Measurements from ENCODE around the gene NADSYN1. TPM values are rescaled to one million over a fixed set of nuclear protein-coding genes. Genes with fewer than 3 reads are reported as not detected.
"Not testable (repeated sequence)": the region's sequence is repeated elsewhere in the genome, so short reads cannot be mapped to it uniquely, and the experiment has no call there.

NADSYN1 gene
- total and polyA plus RNA-seq, 5 donors from 2014 or later = 35.1 to 151 (median 42.4) TPM

DNA sequence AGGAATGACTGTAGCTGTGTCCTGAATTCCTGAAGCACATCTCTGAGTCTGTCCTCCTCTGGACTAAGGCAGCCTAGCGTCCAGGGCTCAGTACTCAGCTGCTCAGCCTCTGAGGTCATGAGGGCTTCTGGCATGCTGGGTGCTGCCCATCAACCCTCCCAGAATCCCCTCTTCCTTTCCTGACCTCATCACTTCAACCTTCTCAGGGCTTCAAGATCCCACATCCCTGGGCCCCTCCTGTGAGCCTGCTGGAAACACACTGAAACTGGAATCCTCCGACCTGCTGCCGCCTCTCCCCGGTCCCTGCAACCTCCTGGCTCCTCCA lies 85.6 kb downstream of the NADSYN1 start:
- Mint-ChIP-seq H3K9me3 (peaks cover 0 to 6% (median 0%) of the 10 kb centered on the region in 7 donors), H3K4me3 (no peak overlapping the region), H3K36me3 (peaks cover 3% of the 10 kb centered on the region), H3K4me1 (no peaks in the 10 kb centered on the region), H3K27me3 (peaks cover 6% of the 10 kb centered on the region), H3K27ac (no peak overlapping the region)
- Histone ChIP-seq H3K27me3 (ENCODE audit: control insufficient read depth, insufficient read depth, low read length) (no peaks in the 10 kb centered on the region), H3K27ac (ENCODE audit: insufficient read depth, low read length, poor library complexity, severe bottlenecking) (no peak overlapping the region), H3K36me3 (ENCODE audit: control insufficient read depth, insufficient read depth, low read length) (no peaks in the 10 kb centered on the region), H3K4me3 (ENCODE audit: low read depth, low read length) (no peak overlapping the region), H3K9me3 (ENCODE audit: control insufficient read depth in 2 of 2, low read length in 2 of 2) (peaks cover 0 to 7% of the 10 kb centered on the region in 2 experiments), H3K4me1 (ENCODE audit: control insufficient read depth, insufficient read depth, low read length, poor library complexity, severe bottlenecking) (no peaks in the 10 kb centered on the region)
- ATAC-seq (ENCODE audit: low read depth in 2 of 2) = no peak
- no peak for DNase-seq

DNA sequence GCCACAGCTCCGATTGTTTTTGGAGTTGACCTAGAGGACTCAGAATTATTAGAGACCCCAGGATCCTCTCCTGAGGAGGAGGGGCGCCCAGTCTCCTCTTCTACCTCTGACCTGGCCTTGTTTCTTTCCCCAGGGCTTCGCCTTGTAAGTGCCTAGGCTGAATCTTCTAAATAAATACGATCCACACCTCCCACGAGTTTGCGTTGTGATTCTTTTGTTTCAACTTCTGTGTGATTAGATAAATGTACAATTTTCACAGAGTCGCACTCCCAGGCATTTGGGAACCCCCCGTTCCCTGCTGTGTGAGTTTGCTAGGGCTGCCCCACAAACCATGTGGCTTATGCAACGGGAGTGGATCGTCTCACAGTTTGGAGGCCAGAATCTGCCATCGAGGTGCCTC lies 86.0 kb downstream of the NADSYN1 start:
- no peaks in the 10 kb centered on the region for H3K4me1 ChIP-seq (ENCODE audit: control insufficient read depth, insufficient read depth, low read length, poor library complexity, severe bottlenecking)
- H3K27me3 ChIP-seq (ENCODE audit: control insufficient read depth, insufficient read depth, low read length) = no peaks in the 10 kb centered on the region
- ATAC-seq (ENCODE audit: low read depth in 2 of 2) = no peak
- DNase-seq = no peak
- Mint-ChIP-seq H3K27me3 (peaks cover 10% of the 10 kb centered on the region), H3K4me3 (no peak overlapping the region), H3K9me3 (peaks cover 0 to 6% (median 0%) of the 10 kb centered on the region in 7 donors), H3K4me1 (no peaks in the 10 kb centered on the region), H3K27ac (no peak overlapping the region), H3K36me3 (peaks cover 3% of the 10 kb centered on the region)
- no peaks in the 10 kb centered on the region for H3K36me3 ChIP-seq (ENCODE audit: control insufficient read depth, insufficient read depth, low read length)
- H3K27ac ChIP-seq (ENCODE audit: insufficient read depth, low read length, poor library complexity, severe bottlenecking) = no peak overlapping the region
- H3K4me3 ChIP-seq (ENCODE audit: low read depth, low read length) = no peak overlapping the region
- peaks cover 0 to 7% of the 10 kb centered on the region in 2 experiments for H3K9me3 ChIP-seq (ENCODE audit: control insufficient read depth in 2 of 2, low read length in 2 of 2)

DNA sequence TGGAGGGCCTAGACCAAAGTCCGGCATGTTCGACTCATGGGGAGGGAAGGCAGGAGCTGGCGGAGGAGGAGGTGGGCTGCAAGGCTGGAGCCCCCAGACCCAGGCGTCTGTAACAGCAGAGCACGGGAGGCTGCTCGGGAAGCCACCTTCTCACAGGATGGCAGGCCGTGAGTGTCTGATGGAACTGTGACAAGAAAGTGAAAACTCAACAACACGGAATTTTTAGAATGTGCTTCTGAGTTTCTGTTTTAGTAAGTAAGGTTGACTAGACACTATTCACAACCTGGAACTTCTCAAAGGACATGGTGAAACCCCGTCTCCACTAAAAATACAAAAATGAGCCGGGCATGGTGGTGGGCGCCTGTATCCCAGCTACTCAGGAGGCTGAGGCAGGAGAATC lies 87.0 kb downstream of the NADSYN1 start:
- DNase-seq; H3K4me3 ChIP-seq (ENCODE audit: low read depth, low read length); H3K27me3 ChIP-seq (ENCODE audit: control insufficient read depth, insufficient read depth, low read length); H3K36me3 Mint-ChIP-seq; H3K36me3 ChIP-seq (ENCODE audit: control insufficient read depth, insufficient read depth, low read length); H3K9me3 Mint-ChIP-seq; H3K27ac Mint-ChIP-seq; ATAC-seq (ENCODE audit: low read depth in 2 of 2); H3K4me1 Mint-ChIP-seq; H3K27ac ChIP-seq (ENCODE audit: insufficient read depth, low read length, poor library complexity, severe bottlenecking); H3K4me3 Mint-ChIP-seq; H3K9me3 ChIP-seq (ENCODE audit: control insufficient read depth in 2 of 2, low read length in 2 of 2); H3K4me1 ChIP-seq (ENCODE audit: control insufficient read depth, insufficient read depth, low read length, poor library complexity, severe bottlenecking): not testable (repeated sequence)
- peaks cover 15% of the 10 kb centered on the region for H3K27me3 Mint-ChIP-seq

DNA sequence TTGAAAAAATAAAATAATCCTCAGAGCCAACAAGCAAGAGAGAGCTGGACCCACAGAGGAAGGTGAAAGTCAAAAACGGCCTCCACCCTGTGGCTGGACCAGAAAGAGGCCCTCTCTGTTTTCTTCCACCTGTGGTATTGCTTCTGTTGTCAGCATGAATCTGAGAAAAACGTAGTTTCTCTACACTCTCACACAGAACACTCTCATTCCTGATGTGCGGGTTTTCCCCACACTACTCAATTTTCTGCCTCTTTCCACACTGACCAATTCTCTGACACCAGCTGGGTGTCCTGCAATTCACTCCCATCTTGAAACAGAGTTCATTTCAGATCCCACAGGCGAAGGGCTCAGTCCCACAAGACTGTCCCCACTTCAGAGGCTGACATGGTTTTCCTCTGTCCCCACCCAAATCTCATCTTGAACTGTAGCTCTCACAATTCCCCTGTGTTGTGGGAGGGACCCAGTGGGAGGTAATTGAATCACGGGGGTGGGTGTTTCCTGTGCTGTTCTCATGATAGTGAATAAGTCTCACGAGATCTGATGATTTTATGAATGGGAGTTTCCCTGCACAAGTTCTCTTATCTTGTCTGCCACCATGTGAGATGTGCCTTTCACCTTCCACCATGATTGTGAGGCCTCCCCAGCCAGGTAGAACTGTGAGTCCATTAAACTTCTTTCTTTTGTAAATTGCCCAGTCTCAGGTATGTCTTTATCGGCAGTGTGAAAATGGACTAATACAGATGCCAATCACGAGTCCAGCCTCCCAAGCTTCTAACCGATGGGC lies 87.7 kb downstream of the NADSYN1 start:
- not testable (repeated sequence) for H3K4me1 ChIP-seq (ENCODE audit: control insufficient read depth, insufficient read depth, low read length, poor library complexity, severe bottlenecking); H3K9me3 Mint-ChIP-seq; H3K4me1 Mint-ChIP-seq; ATAC-seq (ENCODE audit: low read depth in 2 of 2); H3K27me3 ChIP-seq (ENCODE audit: control insufficient read depth, insufficient read depth, low read length); H3K27ac Mint-ChIP-seq; H3K36me3 Mint-ChIP-seq; H3K4me3 ChIP-seq (ENCODE audit: low read depth, low read length); H3K4me3 Mint-ChIP-seq; H3K36me3 ChIP-seq (ENCODE audit: control insufficient read depth, insufficient read depth, low read length); H3K27ac ChIP-seq (ENCODE audit: insufficient read depth, low read length, poor library complexity, severe bottlenecking); H3K9me3 ChIP-seq (ENCODE audit: control insufficient read depth in 2 of 2, low read length in 2 of 2); DNase-seq
- H3K27me3 Mint-ChIP-seq = peaks cover 15% of the 10 kb centered on the region

DNA sequence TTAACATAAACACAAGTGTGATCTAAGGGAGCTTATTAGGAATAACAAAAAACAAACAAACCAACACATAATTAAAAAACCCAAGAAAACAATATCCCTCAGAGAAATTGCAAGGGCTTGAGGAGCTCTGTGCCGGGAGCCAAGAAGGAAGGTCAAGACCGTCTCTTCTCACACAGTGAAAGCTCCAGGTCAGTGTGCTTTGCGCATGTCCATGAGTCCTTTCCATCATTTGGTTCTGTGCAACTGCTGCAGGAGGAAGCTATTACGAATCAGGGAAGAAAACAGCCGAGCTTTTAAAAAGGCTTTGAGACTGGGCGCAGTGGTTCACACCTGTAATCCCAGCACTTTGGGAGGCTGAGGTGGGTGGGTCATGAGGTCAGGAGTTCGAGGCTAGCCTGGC lies 89.4 kb downstream of the NADSYN1 start:
- Mint-ChIP-seq H3K4me3 (no peak overlapping the region), H3K27ac (no peak overlapping the region), H3K4me1 (no peaks in the 10 kb centered on the region), H3K27me3 (peaks cover 15% of the 10 kb centered on the region), H3K9me3 (peaks cover 0 to 7% (median 2%) of the 10 kb centered on the region in 7 donors), H3K36me3 (peaks cover 3% of the 10 kb centered on the region)
- Histone ChIP-seq H3K27ac (ENCODE audit: insufficient read depth, low read length, poor library complexity, severe bottlenecking) (no peak overlapping the region), H3K9me3 (ENCODE audit: control insufficient read depth in 2 of 2, low read length in 2 of 2) (peaks cover 0 to 7% of the 10 kb centered on the region in 2 experiments), H3K36me3 (ENCODE audit: control insufficient read depth, insufficient read depth, low read length) (no peaks in the 10 kb centered on the region), H3K4me3 (ENCODE audit: low read depth, low read length) (no peak overlapping the region), H3K4me1 (ENCODE audit: control insufficient read depth, insufficient read depth, low read length, poor library complexity, severe bottlenecking) (no peaks in the 10 kb centered on the region), H3K27me3 (ENCODE audit: control insufficient read depth, insufficient read depth, low read length) (no peaks in the 10 kb centered on the region)
- DNase-seq (no peak), ATAC-seq (ENCODE audit: low read depth in 2 of 2) (no peak)

DNA sequence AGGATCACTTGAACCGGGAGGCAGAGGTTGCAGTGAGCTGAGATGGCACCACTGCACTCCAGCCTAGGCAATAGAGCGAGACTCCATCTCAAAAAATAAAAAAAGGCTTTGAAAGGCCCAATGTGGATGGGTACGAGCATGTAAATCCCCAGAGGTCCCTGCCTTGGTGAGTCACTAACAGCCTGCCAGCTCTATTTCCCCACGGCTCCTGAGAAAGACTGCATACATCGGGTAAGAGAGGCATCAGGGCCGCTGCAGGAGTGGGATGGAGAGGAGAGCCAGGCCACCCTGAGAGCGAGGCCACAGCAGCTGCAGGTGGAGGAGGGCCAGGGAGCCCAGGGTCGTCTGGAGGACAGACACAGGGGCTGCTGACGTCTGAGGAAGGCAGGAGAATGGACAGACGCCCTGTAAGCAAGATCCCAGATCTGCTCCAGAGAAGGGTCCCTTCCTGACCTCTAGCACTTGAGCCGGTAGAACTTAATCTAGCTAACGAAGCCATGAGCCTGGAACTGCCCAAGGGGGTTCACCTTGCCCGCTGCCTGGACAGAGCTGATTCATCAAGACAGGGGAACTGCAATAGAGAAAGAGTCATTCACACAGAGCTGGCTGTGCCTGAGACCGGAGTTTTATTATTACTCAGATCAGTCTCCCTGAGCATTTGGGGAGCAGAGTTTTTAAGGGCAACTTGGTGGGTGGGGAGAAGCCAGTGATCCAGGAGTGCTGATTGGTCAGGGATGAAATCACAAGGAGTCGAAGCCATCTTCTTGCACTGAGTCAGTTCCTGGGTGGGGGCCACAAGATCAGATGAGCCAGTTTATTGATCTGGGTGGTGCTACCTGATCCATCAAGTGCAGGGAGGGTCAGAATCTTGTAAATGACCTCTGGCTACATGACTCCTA lies 90.1 kb downstream of the NADSYN1 start:
- Mint-ChIP-seq H3K36me3 (peaks cover 3% of the 10 kb centered on the region), H3K27me3 (peaks cover 17% of the 10 kb centered on the region), H3K4me3 (no peak overlapping the region), H3K4me1 (no peaks in the 10 kb centered on the region), H3K9me3 (peaks cover 0 to 7% (median 2%) of the 10 kb centered on the region in 7 donors), H3K27ac (no peak overlapping the region)
- Histone ChIP-seq H3K9me3 (ENCODE audit: control insufficient read depth in 2 of 2, low read length in 2 of 2) (peaks cover 0 to 7% of the 10 kb centered on the region in 2 experiments), H3K27me3 (ENCODE audit: control insufficient read depth, insufficient read depth, low read length) (no peaks in the 10 kb centered on the region), H3K36me3 (ENCODE audit: control insufficient read depth, insufficient read depth, low read length) (no peaks in the 10 kb centered on the region), H3K4me3 (ENCODE audit: low read depth, low read length) (no peak overlapping the region), H3K4me1 (ENCODE audit: control insufficient read depth, insufficient read depth, low read length, poor library complexity, severe bottlenecking) (no peaks in the 10 kb centered on the region), H3K27ac (ENCODE audit: insufficient read depth, low read length, poor library complexity, severe bottlenecking) (no peak overlapping the region)
- DNase-seq (no peak), ATAC-seq (ENCODE audit: low read depth in 2 of 2) (no peak)

DNA sequence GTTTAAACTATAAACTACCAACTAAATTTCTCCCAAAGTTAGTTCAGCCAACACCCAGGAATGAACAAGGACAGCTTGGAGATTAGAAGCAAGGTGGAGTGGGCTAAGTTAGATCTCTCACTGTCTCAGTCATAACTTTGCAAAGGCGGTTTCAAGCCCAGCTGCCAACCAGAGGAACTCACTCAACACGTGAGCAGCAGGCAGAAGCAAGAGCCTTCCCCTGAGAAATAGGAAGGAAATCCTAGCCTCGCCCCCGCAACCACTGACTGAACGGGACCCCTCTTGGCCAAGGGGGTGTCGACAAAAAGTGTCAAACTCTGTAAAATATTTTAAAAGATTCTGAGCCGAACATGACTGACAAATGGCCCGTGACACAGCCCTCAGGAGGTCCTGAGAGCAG lies 90.9 kb downstream of the NADSYN1 start:
- Histone ChIP-seq H3K27ac (ENCODE audit: insufficient read depth, low read length, poor library complexity, severe bottlenecking) (no peak overlapping the region), H3K4me3 (ENCODE audit: low read depth, low read length) (no peak overlapping the region), H3K36me3 (ENCODE audit: control insufficient read depth, insufficient read depth, low read length) (no peaks in the 10 kb centered on the region), H3K9me3 (ENCODE audit: control insufficient read depth in 2 of 2, low read length in 2 of 2) (peaks cover 0 to 7% of the 10 kb centered on the region in 2 experiments), H3K27me3 (ENCODE audit: control insufficient read depth, insufficient read depth, low read length) (no peaks in the 10 kb centered on the region), H3K4me1 (ENCODE audit: control insufficient read depth, insufficient read depth, low read length, poor library complexity, severe bottlenecking) (no peaks in the 10 kb centered on the region)
- Mint-ChIP-seq H3K27ac (no peak overlapping the region), H3K9me3 (peaks cover 0 to 7% (median 2%) of the 10 kb centered on the region in 7 donors), H3K36me3 (peaks cover 3% of the 10 kb centered on the region), H3K4me1 (no peaks in the 10 kb centered on the region), H3K27me3 (peaks cover 19% of the 10 kb centered on the region), H3K4me3 (no peak overlapping the region)
- DNase-seq = peak in 1 of 3 donors; percentile 1
- no peak for ATAC-seq (ENCODE audit: low read depth in 2 of 2)
